GM19193 (cell line): ENCODE data around the gene CHADL.

ENCODE experiments used
- POLR2A ChIP-seq: IDR thresholded peaks from 4 replicates; pipeline ENCODE4 v1.6.1; 2011; ENCODE audit not compliant: insufficient read depth, insufficient read length; ENCODE audit errors: extremely low read depth

CHADL gene

GRCh38 chr22:41184679-41185078 lies 56.1 kb downstream of the CHADL start:
- TF ChIP-seq POLR2A, result no peak

DNA sequence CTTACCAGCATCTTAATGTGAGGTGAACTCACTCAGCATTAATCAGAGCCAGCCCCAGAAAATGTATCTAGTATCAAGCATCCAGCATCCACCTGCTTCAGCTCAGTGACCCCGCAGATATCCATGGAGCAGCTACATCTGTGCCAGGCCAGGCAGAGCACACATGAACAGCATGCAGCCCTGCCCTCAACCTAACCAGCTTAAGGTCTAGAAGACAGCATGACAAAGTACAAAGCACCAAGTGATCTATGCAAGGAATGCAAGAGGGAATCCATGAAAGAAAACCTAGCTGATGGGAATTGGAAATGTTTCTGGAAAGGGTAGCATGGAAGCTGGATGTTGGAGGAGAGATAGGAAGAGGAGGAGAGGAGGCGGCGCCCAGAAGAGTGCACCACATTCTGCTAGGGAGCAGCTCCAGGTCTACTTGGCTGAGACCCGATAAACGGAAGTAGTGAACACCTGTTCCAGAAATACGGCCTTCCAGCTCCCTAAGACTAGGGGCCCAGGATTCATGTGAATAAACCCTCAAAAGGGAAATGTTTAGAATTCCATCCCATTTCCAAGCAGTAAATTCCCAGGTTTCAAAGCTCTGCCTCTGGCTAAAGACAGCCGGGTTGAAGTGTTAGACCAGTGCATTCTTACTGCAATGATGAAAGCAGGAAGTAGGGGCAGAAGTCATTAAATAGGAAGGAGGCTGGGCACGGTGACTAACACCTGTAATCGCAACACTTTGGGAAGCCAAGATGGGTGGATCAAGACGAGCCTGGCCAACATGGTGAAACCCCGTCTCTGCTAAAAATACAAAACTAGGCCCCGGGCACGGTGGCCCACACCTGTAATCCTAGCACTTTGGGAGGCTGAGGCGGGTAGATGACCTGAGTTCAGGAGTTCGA lies 59.1 kb downstream of the CHADL start:
- TF ChIP-seq POLR2A, result no peak

DNA sequence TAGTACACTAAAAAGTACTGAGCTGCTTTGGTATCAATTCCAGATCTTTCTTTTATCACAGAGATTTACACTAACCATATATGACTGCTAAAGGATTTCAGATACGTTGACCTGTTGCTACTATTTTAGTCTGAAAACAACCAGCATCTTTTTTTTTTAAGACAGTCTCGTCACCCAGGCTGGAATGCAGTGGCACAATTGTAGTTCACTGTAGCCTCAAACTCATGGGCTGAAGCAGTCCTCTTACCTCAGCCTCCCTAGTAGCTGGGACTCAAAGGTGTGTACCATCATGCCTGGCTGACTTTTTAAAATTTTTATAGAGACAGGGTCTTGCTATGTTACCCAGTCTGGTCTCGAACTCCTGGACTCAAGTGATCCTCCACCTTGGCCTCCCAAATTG lies 59.8 kb downstream of the CHADL start:
- TF ChIP-seq POLR2A, result no peak
